ENCODE data around the gene TUBB3.

Gene TUBB3

DNA sequence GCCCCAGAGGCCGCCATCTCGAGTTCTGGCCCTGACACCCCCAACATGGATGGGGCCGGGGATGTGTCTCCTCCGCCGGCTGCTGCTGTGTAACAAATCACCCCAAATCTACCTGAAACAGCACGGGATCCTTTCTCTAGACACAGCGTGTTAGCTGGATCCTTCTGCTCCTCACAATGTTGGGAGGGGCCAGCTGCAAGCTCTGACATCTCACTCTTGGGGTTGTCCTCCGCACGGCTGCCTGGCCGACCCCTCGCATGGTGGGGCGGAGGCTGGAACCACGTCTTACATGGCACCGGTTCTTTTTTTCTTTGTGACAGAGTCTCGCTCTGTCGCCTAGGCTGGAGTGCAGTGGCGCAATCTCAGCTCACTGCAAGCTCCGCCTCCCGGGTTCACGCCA, 13.8 kb downstream of the TUBB3 start:
- DNase-seq (ENCODE audit: low spot score) (no peak), FAIRE-seq (no peak)

DNA sequence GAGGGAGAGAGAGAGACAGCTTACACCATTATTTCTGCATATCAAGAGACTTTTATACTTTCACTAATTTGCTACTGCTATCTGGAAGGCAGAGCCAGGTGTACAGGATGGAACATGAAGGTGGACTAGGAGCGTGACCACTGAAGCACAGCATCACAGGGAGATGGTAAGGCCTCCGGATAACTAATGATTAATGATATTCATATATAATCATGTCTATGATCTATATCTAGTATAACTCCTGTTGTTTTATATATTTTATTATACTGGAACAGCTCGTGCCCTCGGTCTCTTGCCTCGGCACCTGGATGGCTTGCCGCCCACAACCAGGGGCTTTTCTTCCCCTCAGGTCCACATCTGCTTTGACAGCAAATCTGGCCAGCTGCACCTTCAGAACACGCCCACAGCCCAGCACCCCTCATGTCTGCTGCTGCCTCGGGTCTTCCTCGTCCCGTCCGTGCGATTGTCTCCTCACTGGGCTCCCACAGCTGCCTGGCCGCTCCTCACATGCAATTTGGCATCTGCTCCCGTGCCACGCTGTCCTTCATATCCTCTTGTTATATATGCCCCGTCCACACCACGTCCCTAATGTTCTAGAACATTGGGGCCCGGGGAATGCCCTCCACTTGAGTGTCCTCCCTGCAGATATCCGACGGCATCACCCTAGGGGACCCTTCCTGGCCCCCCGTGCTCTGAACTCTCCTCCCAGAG, 15.2 kb downstream of the TUBB3 start:
- DNase-seq (ENCODE audit: low spot score) = no peak
- no peak for FAIRE-seq

- FAIRE-seq = no peak
- no peak for DNase-seq (ENCODE audit: low spot score)
These were observed 21.6 kb downstream of the TUBB3 start for GRCh38 chr16:89944773-89945172.

- FAIRE-seq = no peak
- no peak for DNase-seq (ENCODE audit: low spot score)
These were observed 22.5 kb downstream of the TUBB3 start for GRCh38 chr16:89945654-89946053.

DNA sequence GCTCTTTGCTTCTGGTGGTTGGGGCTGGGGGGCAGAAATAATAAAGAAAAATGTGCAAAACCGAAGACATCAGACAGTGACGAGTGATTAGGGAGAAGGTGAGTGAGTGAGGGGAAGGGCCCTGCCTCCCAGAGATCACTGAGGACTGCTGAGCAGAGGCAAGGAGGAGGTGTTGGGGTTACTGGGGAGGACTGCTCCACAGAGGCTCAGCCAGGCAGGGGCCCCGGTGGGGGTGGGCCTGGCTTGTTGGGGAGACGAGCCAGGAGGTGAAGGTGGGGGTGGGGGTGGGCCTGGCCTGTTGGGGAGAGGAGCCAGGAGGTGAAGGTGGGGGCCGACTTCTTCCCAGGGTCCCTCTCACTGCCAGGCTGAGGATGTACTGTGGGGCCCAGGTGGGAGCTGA, 23.4 kb downstream of the TUBB3 start:
- no peak for FAIRE-seq
- DNase-seq (ENCODE audit: low spot score) = no peak

- FAIRE-seq (no peak), DNase-seq (ENCODE audit: low spot score) (no peak)
These were observed 26.1 kb downstream of the TUBB3 start for GRCh38 chr16:89949121-89949742.

DNA sequence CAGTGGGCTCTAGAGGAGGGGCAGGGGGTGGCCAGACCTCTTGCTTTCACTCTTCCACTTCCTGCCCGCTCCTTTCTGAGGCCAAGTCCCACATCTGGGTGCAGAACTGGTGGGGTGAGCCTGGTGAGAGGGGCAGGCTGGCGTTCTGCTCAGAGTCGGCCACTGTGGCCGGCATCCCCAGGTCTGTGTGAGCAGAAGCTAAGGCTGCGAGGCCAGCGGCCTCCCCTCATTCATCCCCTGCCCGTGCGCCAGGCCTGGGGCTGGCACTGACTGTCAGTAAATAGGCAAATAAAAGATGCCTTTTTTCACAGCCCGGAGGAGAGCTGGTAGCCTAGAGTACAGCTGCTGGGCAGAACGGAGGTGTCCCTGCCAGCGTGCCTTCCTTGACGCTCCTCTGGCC, 26.6 kb downstream of the TUBB3 start:
- no peak for DNase-seq (ENCODE audit: low spot score)

GRCh38 chr16:89951509-89951908, 28.4 kb downstream of the TUBB3 start:
- no peak for FAIRE-seq
- no peak for DNase-seq (ENCODE audit: low spot score)

More for the DNA sequence above, 26.6 kb downstream of the TUBB3 start:
- no peak for FAIRE-seq

DNA sequence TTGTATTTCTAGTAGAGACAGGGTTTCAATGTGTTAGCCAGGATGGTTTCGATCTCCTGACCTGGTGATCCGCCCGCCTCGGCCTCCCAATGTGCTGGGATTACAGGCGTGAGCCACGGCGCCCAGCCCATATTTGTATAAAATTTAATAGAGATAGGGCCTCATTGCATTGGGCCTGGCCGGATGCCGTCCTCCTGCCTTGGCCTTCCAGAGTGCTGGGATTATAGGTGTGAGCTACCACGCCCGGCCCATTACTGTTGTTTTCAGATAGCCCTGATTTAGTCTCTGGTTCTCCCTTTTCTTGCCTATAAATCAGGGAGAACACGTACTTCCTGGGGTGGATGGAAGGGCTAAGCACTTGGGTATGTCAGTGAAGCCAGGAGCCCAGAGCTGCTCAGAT, 28.9 kb downstream of the TUBB3 start:
- DNase-seq (ENCODE audit: low spot score) = no peak

DNA sequence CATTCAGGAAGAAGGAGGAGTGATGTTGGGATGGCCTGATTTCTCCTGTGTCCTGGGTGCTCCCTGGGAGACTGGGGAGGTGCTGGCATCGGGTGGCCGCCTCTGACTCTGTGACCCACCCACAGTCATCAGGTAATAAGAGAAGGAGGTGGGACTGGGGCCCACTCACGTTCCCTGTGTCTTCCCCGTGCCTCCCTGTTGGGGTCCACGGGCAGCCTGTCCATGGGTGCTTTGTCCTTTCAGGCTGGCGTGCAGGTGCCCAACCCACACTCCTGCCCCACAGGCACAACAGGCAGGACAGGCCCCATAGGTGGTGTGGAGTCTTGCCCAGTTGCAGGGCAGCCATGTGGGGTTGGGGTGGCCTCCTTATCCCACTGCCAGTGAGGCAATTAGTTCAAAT, 29.4 kb downstream of the TUBB3 start:
- DNase-seq (ENCODE audit: low spot score) (no peak), FAIRE-seq (no peak)

More for the DNA sequence above, 28.9 kb downstream of the TUBB3 start:
- FAIRE-seq = no peak

- no peak for FAIRE-seq
- no peak for DNase-seq (ENCODE audit: low spot score)
These were observed 30.7 kb downstream of the TUBB3 start for GRCh38 chr16:89953671-89954406.

- no peak for DNase-seq (ENCODE audit: low spot score)
- no peak for FAIRE-seq
These were observed 31.3 kb downstream of the TUBB3 start for GRCh38 chr16:89954462-89954861.

DNA sequence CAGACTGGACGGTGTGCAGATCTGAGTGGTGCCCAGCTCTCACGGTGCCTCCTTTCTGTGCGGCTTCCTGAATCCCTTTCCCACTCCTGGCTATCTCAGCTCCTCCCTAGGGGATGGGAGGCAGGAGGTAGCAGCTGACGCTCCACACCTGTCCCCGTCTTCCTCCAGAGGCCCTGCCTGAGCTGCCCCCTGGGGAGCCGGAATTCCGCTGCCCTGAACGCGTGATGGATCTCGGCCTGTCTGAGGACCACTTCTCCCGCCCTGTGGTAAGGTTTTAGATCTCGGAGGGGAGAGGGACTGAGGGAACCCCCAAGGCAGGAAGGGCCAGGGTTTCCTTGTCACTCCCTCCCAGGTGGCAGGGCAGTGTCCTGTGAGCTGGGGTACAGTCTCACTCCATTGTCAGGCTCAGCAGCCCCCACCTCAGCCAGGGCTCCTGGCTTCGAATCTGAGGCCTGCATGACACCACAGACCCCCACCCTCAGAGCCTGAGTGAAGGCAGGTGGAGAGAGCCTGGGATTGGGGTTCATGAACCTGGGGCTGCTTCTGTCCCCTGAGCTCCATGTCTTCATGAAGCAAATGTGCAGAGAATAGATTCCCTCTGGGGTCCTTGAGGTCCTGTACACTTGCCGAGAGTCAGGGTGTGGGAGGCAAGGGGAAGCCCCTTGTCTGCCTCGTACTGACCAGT, 32.0 kb downstream of the TUBB3 start:
- no peak for FAIRE-seq
- no peak for DNase-seq (ENCODE audit: low spot score)

DNA sequence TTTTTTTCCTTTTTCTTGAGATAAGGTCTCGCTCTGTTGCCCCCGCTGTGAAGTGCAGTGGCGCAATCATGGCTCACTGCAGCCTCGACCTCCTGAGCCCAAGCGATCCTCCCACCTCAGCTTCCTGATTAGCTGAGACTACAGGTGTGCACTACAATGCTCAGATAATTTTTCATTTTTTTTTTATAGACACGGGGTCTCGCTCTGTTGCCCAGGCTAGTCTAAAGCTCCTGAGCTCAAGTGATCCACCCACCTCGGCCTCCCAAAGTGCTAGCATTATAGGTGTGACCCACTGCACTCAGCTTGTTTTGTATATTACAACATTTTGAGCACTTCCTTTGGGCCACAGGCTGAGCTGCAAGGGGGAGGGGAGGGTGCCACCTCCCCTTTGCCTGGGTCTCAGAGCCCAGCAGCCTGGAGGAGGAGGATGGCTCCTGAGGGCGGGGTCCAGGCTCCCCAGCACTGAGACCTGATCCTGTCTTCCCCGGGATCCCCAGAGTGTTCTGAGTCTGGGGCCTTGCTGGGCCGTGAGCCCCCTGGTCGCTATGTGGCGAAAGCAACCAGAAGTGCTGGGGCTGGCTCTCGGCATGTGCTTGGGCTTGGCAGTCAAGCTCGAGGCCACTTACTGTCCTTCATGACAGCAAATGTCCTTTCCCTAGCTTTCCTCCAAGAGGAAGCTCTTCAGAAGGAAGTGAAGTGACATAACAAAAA, 33.5 kb downstream of the TUBB3 start:
- no peak for DNase-seq (ENCODE audit: low spot score)
- FAIRE-seq = no peak

GRCh38 chr16:89957216-89957785, 34.2 kb downstream of the TUBB3 start:
- FAIRE-seq = no peak
- no peak for DNase-seq (ENCODE audit: low spot score)

- no peak for DNase-seq (ENCODE audit: low spot score)
- no peak for FAIRE-seq
These were observed 34.9 kb downstream of the TUBB3 start for GRCh38 chr16:89958068-89958467.

- FAIRE-seq = no peak
These were observed 35.5 kb downstream of the TUBB3 start for GRCh38 chr16:89958596-89958995.

GRCh38 chr16:89960966-89961365, 37.8 kb downstream of the TUBB3 start:
- no peak for DNase-seq (ENCODE audit: low spot score)
- no peak for FAIRE-seq

More at GRCh38 chr16:89958596-89958995, 35.5 kb downstream of the TUBB3 start:
- DNase-seq (ENCODE audit: low spot score) = no peak

- FAIRE-seq = no peak
- DNase-seq (ENCODE audit: low spot score) = no peak
These were observed 38.8 kb downstream of the TUBB3 start for GRCh38 chr16:89961920-89962319.

GRCh38 chr16:89962754-89963498, 39.8 kb downstream of the TUBB3 start:
- FAIRE-seq (no peak), DNase-seq (ENCODE audit: low spot score) (no peak)

Data from RCC 7860 (cell line).